Activated CD4-positive, CD25-positive, alpha-beta regulatory T cell treated with anti-CD3 and anti-CD28 coated beads, Interleukin-2, amount 50 U/mL, for 16 hours (primary cell): Measurements from ENCODE around the gene DUSP18.
"Not testable (repeated sequence)": the region's sequence is repeated elsewhere in the genome, so short reads cannot be mapped to it uniquely, and the experiment has no call there.

Experiments used
- DNase-seq: peaks from one replicate; pipeline ENCODE4 v3.0.0-alpha.2; 2020; ENCODE audit warnings: low read depth, low spot score

DUSP18 gene

GRCh38 chr22:30640361-30640760, 27.3 kb downstream of the DUSP18 start:
- no peak for DNase-seq

- no peak for DNase-seq
These were observed 30.0 kb downstream of the DUSP18 start for GRCh38 chr22:30637701-30638114.

GRCh38 chr22:30636226-30637077, 31.2 kb downstream of the DUSP18 start:
- DNase-seq = no peak

- DNase-seq = peak; percentile 90
These were observed 32.1 kb downstream of the DUSP18 start, which contains the start of gene SLC35E4 for GRCh38 chr22:30635273-30636225. TSS of gene SLC35E4 (plus strand) at chr22:30635781. CDS start at chr22:30636451, 670 bp downstream.

- peak; percentile 83 for DNase-seq
These were observed 33.0 kb downstream of the DUSP18 start for GRCh38 chr22:30634471-30635233.

- not testable (repeated sequence) for DNase-seq
These were observed 36.2 kb downstream of the DUSP18 start for GRCh38 chr22:30631469-30631868.

GRCh38 chr22:30628491-30628890, 39.2 kb downstream of the DUSP18 start:
- no peak for DNase-seq

GRCh38 chr22:30627471-30627870, 40.2 kb downstream of the DUSP18 start:
- DNase-seq = no peak

- no peak for DNase-seq
These were observed 41.3 kb downstream of the DUSP18 start for GRCh38 chr22:30626413-30626812.

- DNase-seq = not testable (repeated sequence)
These were observed 47.8 kb downstream of the DUSP18 start for GRCh38 chr22:30619909-30620308.

GRCh38 chr22:30617819-30618218, 49.9 kb downstream of the DUSP18 start:
- no peak for DNase-seq

GRCh38 chr22:30615543-30615954, 52.1 kb downstream of the DUSP18 start:
- DNase-seq = no peak

GRCh38 chr22:30614879-30615278, 52.8 kb downstream of the DUSP18 start:
- DNase-seq = no peak

GRCh38 chr22:30614268-30614667, 53.4 kb downstream of the DUSP18 start:
- DNase-seq = no peak

- no peak for DNase-seq
These were observed 54.9 kb downstream of the DUSP18 start for GRCh38 chr22:30612789-30613188.
